GM23248 (cell line): ENCODE measurements around the gene ANKS6.

Experiments used
- EZH2 ChIP-seq: fragments of 200-600 bp; sonication (generic); IDR thresholded peaks from 2 replicates; pipeline ENCODE4 v1.6.1; 2018; ENCODE audit warnings: antibody characterized with exemption, mild to moderate bottlenecking; ENCODE audit not compliant: insufficient read depth, poor library complexity, severe bottlenecking
- EZH2phosphoT487 ChIP-seq: fragments of 200-600 bp; sonication (generic); IDR thresholded peaks from 2 replicates; pipeline ENCODE4 v1.6.1; 2018; ENCODE audit warnings: antibody characterized with exemption, moderate library complexity, mild to moderate bottlenecking, low read depth; ENCODE audit not compliant: insufficient read depth

DNA sequence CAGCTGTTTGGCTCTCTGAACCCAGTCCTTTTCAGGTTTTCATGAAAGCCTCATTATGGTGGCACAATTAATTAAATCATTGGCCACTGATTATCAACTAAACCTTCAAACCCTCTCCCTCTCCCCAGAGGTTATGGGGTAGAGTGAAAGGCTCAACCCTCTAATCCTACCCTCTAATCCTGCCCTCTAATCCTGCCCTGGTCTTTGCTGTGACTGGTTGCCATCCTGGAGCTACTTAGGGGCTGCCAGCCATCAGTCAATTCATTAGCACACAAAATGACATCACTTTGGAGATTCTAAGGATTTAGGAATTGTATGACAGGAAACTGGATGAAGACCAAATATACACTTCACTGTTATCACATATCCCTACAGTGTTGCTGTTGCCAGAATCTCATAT is 36.1 kb downstream of the ANKS6 start:
- TF ChIP-seq EZH2 (no peak), EZH2phosphoT487 (no peak)
